HepG2 (cell line): ENCODE data around the gene CYB561.

ENCODE experiments used
- EZH2 ChIP-seq: conservative IDR thresholded peaks from 2 replicates; pipeline ENCODE4 v1.6.1; 2012; ENCODE audit warnings: mild to moderate bottlenecking, low read depth, low read length, moderate library complexity
- ZNF205 ChIP-seq: IDR thresholded peaks from 2 replicates; pipeline ENCODE4 v1.6.1; 2018; ENCODE audit warnings: missing biosample characterization, missing genetic modification reagents
- ZNF564 ChIP-seq: sonication (generic); formaldehyde crosslinking; IDR thresholded peaks from 2 replicates; pipeline ENCODE4 v1.8.1; 2023; ENCODE audit warnings: mild to moderate bottlenecking, missing genetic modification reagents
- ZNF577 ChIP-seq: sonication (generic); formaldehyde crosslinking; IDR thresholded peaks from 2 replicates; pipeline ENCODE4 v1.4.0; 2020; ENCODE audit warnings: mild to moderate bottlenecking, low read depth, missing genetic modification reagents, borderline replicate concordance
- ZNF883 ChIP-seq: sonication (generic); formaldehyde crosslinking; IDR thresholded peaks from 2 replicates; pipeline ENCODE4 v1.5.1; 2020; ENCODE audit warnings: mild to moderate bottlenecking, missing genetic modification reagents; ENCODE audit errors: not compliant biosample characterization
- TF ChIP-seq, protein P1 (sequence below): sonication (generic); formaldehyde crosslinking; IDR thresholded peaks from 2 replicates; pipeline ENCODE4 v1.8.1; 2023; ENCODE audit warnings: mild to moderate bottlenecking, missing genetic modification reagents, borderline replicate concordance
- TF ChIP-seq, protein P2 (sequence below): sonication (generic); formaldehyde crosslinking; IDR thresholded peaks from 2 replicates; pipeline ENCODE4 v1.5.0; 2020; ENCODE audit warnings: mild to moderate bottlenecking, missing genetic modification reagents, moderate library complexity
- TF ChIP-seq, protein P3 (sequence below), 2 experiments: IDR thresholded peaks; 2 replicates each; pipeline ENCODE4 v1.6.1; 2011 to 2012; ENCODE audit warnings: low read length in 2 of 2, borderline replicate concordance in 1 of 2, low read depth in 1 of 2, mild to moderate bottlenecking in 1 of 2, moderate library complexity in 1 of 2

DNA sequence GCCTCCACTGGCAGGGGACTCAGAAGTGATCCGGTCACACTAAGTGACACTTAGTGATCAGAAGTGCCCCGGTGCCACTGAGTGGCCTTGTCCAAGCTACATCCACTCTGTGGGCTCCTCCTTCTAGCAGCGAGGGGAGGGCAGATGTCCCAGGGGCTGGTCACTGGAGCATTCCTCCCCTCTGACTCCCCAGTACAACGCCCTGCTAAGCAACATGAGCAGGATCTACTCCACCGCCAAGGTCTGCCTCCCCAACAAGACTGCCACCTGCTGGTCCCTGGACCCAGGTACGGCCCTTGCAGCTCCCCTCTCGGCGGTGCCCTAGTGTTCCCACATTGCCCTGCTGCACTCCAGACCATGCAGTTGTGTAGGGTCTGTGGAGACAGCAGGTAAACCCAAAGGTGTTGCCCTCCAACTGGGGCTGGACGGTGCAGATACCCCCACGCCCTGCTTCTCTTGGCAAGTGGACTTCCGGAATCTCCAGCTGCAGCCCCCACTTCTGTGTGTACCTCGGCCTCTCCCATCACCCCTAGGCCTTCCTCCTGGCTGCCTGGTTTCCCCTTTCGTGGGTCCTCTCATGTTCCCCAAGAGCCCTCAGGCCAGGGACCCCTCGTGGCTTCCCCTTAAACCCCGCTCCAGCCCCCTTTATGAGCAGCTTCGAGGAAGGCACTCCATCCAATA lies 32.8 kb upstream of the CYB561 start:
- TF ChIP-seq ZNF577 (CRISPR knock-in tag), result no peak
- TF ChIP-seq ZNF205 (CRISPR knock-in tag), result 0 out of 2 replicates have a peak, but pooled peaks have one; percentile 50
- TF ChIP-seq, protein P1, sequence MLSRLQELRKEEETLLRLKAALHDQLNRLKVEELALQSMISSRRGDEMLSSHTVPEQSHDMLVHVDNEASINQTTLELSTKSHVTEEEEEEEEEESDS, result no peak
- no peak for TF ChIP-seq ZNF564
- TF ChIP-seq, protein P2, sequence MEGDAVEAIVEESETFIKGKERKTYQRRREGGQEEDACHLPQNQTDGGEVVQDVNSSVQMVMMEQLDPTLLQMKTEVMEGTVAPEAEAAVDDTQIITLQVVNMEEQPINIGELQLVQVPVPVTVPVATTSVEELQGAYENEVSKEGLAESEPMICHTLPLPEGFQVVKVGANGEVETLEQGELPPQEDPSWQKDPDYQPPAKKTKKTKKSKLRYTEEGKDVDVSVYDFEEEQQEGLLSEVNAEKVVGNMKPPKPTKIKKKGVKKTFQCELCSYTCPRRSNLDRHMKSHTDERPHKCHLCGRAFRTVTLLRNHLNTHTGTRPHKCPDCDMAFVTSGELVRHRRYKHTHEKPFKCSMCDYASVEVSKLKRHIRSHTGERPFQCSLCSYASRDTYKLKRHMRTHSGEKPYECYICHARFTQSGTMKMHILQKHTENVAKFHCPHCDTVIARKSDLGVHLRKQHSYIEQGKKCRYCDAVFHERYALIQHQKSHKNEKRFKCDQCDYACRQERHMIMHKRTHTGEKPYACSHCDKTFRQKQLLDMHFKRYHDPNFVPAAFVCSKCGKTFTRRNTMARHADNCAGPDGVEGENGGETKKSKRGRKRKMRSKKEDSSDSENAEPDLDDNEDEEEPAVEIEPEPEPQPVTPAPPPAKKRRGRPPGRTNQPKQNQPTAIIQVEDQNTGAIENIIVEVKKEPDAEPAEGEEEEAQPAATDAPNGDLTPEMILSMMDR, result peak; percentile 98
- peak; percentile 32 for TF ChIP-seq ZNF883 (CRISPR knock-in tag)
- TF ChIP-seq EZH2, result no peak
- TF ChIP-seq, protein P3, sequence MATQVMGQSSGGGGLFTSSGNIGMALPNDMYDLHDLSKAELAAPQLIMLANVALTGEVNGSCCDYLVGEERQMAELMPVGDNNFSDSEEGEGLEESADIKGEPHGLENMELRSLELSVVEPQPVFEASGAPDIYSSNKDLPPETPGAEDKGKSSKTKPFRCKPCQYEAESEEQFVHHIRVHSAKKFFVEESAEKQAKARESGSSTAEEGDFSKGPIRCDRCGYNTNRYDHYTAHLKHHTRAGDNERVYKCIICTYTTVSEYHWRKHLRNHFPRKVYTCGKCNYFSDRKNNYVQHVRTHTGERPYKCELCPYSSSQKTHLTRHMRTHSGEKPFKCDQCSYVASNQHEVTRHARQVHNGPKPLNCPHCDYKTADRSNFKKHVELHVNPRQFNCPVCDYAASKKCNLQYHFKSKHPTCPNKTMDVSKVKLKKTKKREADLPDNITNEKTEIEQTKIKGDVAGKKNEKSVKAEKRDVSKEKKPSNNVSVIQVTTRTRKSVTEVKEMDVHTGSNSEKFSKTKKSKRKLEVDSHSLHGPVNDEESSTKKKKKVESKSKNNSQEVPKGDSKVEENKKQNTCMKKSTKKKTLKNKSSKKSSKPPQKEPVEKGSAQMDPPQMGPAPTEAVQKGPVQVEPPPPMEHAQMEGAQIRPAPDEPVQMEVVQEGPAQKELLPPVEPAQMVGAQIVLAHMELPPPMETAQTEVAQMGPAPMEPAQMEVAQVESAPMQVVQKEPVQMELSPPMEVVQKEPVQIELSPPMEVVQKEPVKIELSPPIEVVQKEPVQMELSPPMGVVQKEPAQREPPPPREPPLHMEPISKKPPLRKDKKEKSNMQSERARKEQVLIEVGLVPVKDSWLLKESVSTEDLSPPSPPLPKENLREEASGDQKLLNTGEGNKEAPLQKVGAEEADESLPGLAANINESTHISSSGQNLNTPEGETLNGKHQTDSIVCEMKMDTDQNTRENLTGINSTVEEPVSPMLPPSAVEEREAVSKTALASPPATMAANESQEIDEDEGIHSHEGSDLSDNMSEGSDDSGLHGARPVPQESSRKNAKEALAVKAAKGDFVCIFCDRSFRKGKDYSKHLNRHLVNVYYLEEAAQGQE (IDR thresholded peaks at IDR 0.05; ENCODE audit: borderline replicate concordance in 1 of 2, low read depth in 1 of 2, low read length in 2 of 2), result no peak
